ENCODE results near the gene TGFBRAP1.

GRCh38 chr2:105236060-105236424, 93.5 kb downstream of the TGFBRAP1 start:
- TF ChIP-seq GABPA (IDR thresholded peaks at IDR 0.05 in 1 of 2, conservative IDR thresholded peaks at IDR 0.05 in 1 of 2) (no peak), CTCF (IDR thresholded peaks at IDR 0.05; ENCODE audit: low read depth, low read length, missing input control) (no peak)

All from liver (tissue), 3 donors.